Common myeloid progenitor, CD34-positive (primary cell): ENCODE data around the gene LIMS1.
A peak's percentile ranks its signal among the peaks of the same experiment; 100 is the strongest.
"Not testable (repeated sequence)": the region's sequence is repeated elsewhere in the genome, so short reads cannot be mapped to it uniquely, and the experiment has no call there.

Source experiments
- CTCF ChIA-PET: fragments of 350-600 bp; sonication (Branson Sonifier 250); formaldehyde crosslinking; loops from one replicate; lab custom pipeline; 2021; ENCODE audit warnings: antibody characterized with exemption; lab: Charles Lee
- POLR2A ChIA-PET: fragments of 350-600 bp; sonication (Branson Sonifier 250); formaldehyde crosslinking; loops from one replicate; lab custom pipeline; 2021; ENCODE audit warnings: antibody characterized with exemption; lab: Charles Lee
- DNase-seq, 3 donors: peaks; one replicate each; pipeline versions ENCODE4 v3.0.0 to v3.0.0-alpha.2; 2013
- H3K27ac ChIP-seq, 2 experiments: 1 replicate in 1 of 2; 2 replicates in 1 of 2; pipeline ENCODE4 v1.7.0; 2013; ENCODE audit warnings: inconsistent platforms in 2 of 2, low read length in 2 of 2, mild to moderate bottlenecking in 2 of 2, low read depth in 1 of 2, moderate library complexity in 1 of 2; ENCODE audit not compliant: severe bottlenecking in 2 of 2, insufficient read depth in 1 of 2, poor library complexity in 1 of 2
- H3K27me3 ChIP-seq, 5 experiments: replicated peaks in 2 of 5; 1 replicate in 3 of 5; 2 replicates in 2 of 5; pipeline versions ENCODE4 v1.6.1 to v1.7.0; 2013; ENCODE audit warnings: low read length in 4 of 5, mild to moderate bottlenecking in 2 of 5, moderate library complexity in 2 of 5, inconsistent platforms in 1 of 5; ENCODE audit not compliant: insufficient read depth in 5 of 5, control insufficient read depth in 4 of 5
- H3K36me3 ChIP-seq, 4 experiments: 1 replicate in 2 of 4; 2 replicates in 2 of 4; pipeline versions ENCODE4 v1.6.1 to v1.7.0; 2013; ENCODE audit warnings: low read length in 3 of 4, control low read depth in 1 of 4, mild to moderate bottlenecking in 1 of 4; ENCODE audit not compliant: control insufficient read depth in 4 of 4, insufficient read depth in 4 of 4
- H3K4me1 ChIP-seq, 4 experiments: 1 replicate in 3 of 4; 2 replicates in 1 of 4; pipeline versions ENCODE4 v1.6.1 to v1.7.1; 2013; ENCODE audit warnings: low read length in 3 of 4, mild to moderate bottlenecking in 3 of 4, control low read depth in 1 of 4, inconsistent platforms in 1 of 4, moderate library complexity in 1 of 4; ENCODE audit not compliant: control insufficient read depth in 4 of 4, insufficient read depth in 4 of 4; ENCODE audit errors: control extremely low read depth in 1 of 4
- H3K4me3 ChIP-seq, 7 experiments: 1 replicate in 4 of 7; 2 replicates in 3 of 7; pipeline versions ENCODE4 v1.5.1 to v1.7.0; 2013; ENCODE audit warnings: mild to moderate bottlenecking in 7 of 7, low read length in 6 of 7, moderate library complexity in 6 of 7, inconsistent platforms in 2 of 7, low read depth in 2 of 7, control low read depth in 1 of 7; ENCODE audit not compliant: insufficient read depth in 4 of 7, control insufficient read depth in 1 of 7; ENCODE audit errors: extremely low read depth in 1 of 7
- H3K9me3 ChIP-seq, 5 experiments: 1 replicate in 4 of 5; 2 replicates in 1 of 5; pipeline versions ENCODE4 v1.6.1 to v1.7.1; 2013; ENCODE audit warnings: low read length in 4 of 5, mild to moderate bottlenecking in 2 of 5, inconsistent platforms in 1 of 5, low read depth in 1 of 5, moderate library complexity in 1 of 5; ENCODE audit not compliant: control insufficient read depth in 4 of 5, insufficient read depth in 2 of 5; ENCODE audit errors: control extremely low read depth in 1 of 5
- WGBS: methylation state at CpG from one replicate; pipeline ENCODE4 v1.1.5; 2013; ENCODE audit not compliant: insufficient coverage; 5-methylcytosine and 5-hydroxymethylcytosine counted together

Gene LIMS1

DNA sequence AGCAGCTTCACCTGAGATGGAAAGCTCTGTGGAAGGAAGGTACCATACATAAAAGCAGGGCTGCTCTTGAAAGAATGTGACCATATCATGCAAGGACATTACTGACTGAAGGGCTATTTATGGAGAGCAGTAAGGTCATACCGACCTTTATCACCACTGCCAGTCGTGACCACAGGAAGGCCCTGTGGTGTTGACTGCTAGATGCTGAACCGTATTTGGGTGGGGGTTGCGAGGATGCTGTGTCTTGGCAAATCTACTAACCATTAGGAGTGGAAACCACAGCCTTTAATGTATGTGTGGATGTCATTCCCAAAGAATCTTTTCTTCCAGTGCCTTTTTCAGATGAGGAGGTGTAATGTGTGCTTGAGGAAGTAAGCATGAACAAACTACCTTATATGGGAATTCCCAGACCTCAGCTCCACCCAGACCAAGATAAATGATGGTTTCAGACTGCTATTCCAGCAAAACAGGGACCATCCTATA is 60.8 kb downstream of the LIMS1 start:
- H3K36me3 ChIP-seq: no peaks in the 10 kb centered on the region
- no peaks in the 10 kb centered on the region for H3K27me3 ChIP-seq
- peak overlapping the region; percentile 76 to 90 for H3K27ac ChIP-seq
- ChIA-PET CTCF (interaction anchor here (1.0 to 7.6 kb wide), 11 partner anchors 10 to 249 kb away, joined by 3 to 49 read pairs (median 3); no protein-coding TSS in a partner anchor), POLR2A (interaction anchor here (1.0 kb wide), 1 partner anchor 42 kb away, joined by 4 read pairs; no protein-coding TSS in a partner anchor)
- DNase-seq: peak; percentile 86 to 95 (median 94)
- 0% methylated on average over 2 of the region's 4 CpGs for WGBS
- H3K4me3 ChIP-seq: peak overlapping the region in 5 of 7 experiments; percentile 14 to 62 (median 44)
- peaks cover 34 to 70% (median 60%) of the 10 kb centered on the region in 4 experiments for H3K4me1 ChIP-seq
- H3K9me3 ChIP-seq: no peaks in the 10 kb centered on the region

DNA sequence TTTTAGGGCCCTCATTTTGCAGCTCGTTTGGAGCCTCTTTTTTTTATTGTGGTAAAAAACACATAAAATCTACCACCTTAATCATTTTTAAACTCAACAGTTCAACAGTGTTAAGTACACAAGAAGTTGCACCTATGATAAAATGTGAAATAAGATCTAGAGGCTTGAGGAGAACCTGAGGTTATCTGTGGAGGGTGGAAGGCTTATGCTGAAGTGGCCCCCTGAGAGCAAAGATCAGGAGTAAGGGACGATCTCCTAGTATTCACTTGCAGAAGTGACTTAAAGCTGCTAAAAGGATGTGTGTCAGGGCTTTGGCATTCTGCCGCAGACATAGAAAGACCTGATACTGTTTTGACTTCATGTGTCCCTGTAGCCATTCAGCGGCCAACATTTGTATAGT is 61.5 kb downstream of the LIMS1 start:
- CTCF ChIA-PET: interaction anchor here (1.0 to 7.6 kb wide), 8 partner anchors 10 to 250 kb away, joined by 3 to 49 read pairs (median 4); no protein-coding TSS in a partner anchor
- DNase-seq: peak in 1 of 3 donors; percentile 15
- Histone ChIP-seq H3K27ac (peak overlapping the region; percentile 53 to 90), H3K4me3 (peak overlapping the region in 2 of 7 experiments; percentile 59 to 62), H3K4me1 (peaks cover 27 to 63% (median 55%) of the 10 kb centered on the region in 4 experiments)
- H3K27me3 ChIP-seq, H3K36me3 ChIP-seq, H3K9me3 ChIP-seq, POLR2A ChIA-PET: not testable (repeated sequence)
- WGBS: 43% methylated on average over 1 of the region's 4 CpGs

DNA sequence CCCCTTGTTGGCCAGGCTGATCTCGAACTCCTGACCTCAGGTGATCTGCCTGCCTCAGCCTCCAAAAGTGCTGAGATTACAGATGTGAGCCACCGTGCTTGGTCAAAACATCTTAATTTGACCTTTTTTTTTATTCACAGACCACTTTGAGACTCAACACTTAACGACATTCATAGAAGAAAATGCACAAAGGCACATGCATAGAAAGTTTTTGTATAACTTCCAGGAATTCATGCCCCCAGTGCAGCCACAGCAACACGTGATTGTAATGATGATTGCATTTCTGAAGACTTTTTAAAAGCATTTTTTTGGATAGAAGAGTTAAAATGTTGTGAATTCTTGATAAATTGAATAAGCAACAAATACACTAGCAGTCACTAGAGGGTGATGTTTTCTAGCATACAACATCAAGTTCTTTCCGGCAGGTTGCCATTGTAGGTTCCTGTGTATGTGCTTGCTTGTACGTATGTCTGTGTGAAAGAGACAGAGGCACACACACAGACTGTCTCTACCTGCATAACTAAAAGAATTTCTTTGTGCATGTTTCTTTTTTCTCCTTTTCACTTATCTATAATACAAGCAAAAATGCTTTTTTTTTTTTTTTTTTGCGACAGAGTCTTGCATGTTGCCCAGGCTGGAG is 63.0 kb downstream of the LIMS1 start:
- no CpG with 5 or more reads among the region's 7 CpGs for WGBS
- CTCF ChIA-PET: interaction anchor here (1.2 to 7.6 kb wide), 4 partner anchors 8 to 40 kb away, joined by 3 to 49 read pairs (median 20); no protein-coding TSS in a partner anchor
- H3K4me3 ChIP-seq, POLR2A ChIA-PET, H3K9me3 ChIP-seq, H3K36me3 ChIP-seq, H3K27ac ChIP-seq, H3K27me3 ChIP-seq: not testable (repeated sequence)
- peaks cover 26 to 52% (median 43%) of the 10 kb centered on the region in 4 experiments for H3K4me1 ChIP-seq
- DNase-seq: peak; percentile 74 to 85 (median 82)

DNA sequence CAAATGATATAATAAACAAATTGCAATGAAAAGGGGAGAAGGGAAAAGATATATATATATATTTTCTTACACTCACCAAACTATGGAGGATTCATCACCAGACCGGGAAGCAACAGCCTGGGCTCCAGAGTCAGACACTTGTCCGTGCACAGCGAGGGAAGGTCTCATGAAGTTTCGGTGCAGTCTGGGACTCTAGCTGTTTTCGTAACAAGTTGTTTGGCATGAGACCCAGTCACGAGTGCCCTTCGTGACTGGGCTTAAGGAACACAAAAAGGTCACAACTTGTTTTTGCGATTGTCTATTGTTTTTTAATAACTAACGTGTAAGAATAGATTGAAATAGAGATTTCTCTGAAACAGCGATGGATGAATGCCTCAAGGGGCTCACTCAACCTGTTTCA is 66.9 kb downstream of the LIMS1 start:
- peaks cover 0 to 40% (median 21%) of the 10 kb centered on the region in 4 experiments for H3K4me1 ChIP-seq
- H3K4me3 ChIP-seq, DNase-seq, H3K27me3 ChIP-seq, POLR2A ChIA-PET, H3K9me3 ChIP-seq, H3K36me3 ChIP-seq, H3K27ac ChIP-seq: not testable (repeated sequence)
- 96% methylated on average over 7 of the region's 10 CpGs for WGBS
- CTCF ChIA-PET: interaction anchor here (0.8 to 1.3 kb wide), 2 partner anchors 35 to 41 kb away, joined by 3 to 8 read pairs; no protein-coding TSS in a partner anchor

DNA sequence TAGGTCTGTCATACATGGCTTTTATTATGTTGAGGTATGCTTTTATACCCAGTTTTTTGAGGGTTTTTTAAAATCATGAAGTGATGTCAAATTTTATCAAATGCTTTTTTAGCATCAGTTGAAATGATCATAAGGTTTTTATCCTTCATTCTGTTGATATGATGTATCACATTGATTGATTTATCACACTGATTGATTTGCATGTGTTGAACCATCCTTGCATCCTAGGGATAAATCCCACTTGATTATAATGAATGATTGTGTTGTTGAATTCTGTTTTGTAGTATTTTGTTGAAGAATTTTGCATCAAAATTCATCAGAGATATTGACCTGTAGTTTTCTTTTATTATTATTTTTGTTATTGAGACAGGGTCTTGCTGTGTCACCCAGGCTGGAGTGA is 68.2 kb downstream of the LIMS1 start:
- DNase-seq: no peak
- CTCF ChIA-PET: interaction anchor here (6.0 kb wide), 1 partner anchor 31 kb away, joined by 189 read pairs; no protein-coding TSS in a partner anchor

DNA sequence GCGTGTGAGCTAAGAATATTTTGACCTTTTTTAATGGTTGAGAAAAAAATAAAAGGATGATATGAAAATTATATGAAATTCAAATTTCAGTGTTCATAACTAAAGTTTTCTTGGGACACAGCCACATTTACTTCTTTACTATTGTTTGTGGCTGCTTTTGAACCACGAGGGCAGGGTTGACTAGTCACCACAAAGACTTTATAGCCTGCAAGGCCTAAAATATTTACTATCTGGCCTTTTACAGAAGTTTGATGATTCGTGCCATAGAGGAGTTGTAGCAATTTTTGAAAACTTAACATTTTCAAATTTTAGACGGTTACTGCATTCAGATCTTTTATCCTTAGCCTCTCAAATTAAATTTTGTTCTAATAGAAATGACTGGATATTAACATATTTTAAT is 69.9 kb downstream of the LIMS1 start:
- peak in 2 of 3 donors; percentile 67 to 84 for DNase-seq
- ChIA-PET CTCF (interaction anchor here (1.6 to 6.0 kb wide), 4 partner anchors 8 to 29 kb away, joined by 6 to 189 read pairs (median 47); no protein-coding TSS in a partner anchor), POLR2A (no interaction called here)
- Histone ChIP-seq H3K27ac (no peak overlapping the region), H3K4me3 (no peak overlapping the region), H3K9me3 (no peaks in the 10 kb centered on the region), H3K4me1 (peaks cover 3 to 48% (median 30%) of the 10 kb centered on the region in 4 experiments), H3K36me3 (peaks cover 0 to 8% (median 3%) of the 10 kb centered on the region in 4 experiments), H3K27me3 (no peaks in the 10 kb centered on the region)
- WGBS: no CpG with 5 or more reads among the region's 4 CpGs

More for the DNA sequence above, 68.2 kb downstream of the LIMS1 start:
- H3K36me3 ChIP-seq: peaks cover 0 to 6% (median 3%) of the 10 kb centered on the region in 4 experiments
- no peak overlapping the region for H3K27ac ChIP-seq
- H3K9me3 ChIP-seq: no peaks in the 10 kb centered on the region
- no peaks in the 10 kb centered on the region for H3K27me3 ChIP-seq
- H3K4me3 ChIP-seq: no peak overlapping the region
- peaks cover 0 to 39% (median 21%) of the 10 kb centered on the region in 4 experiments for H3K4me1 ChIP-seq
- POLR2A ChIA-PET: no interaction called here
